ENCODE measurements around the gene ATL1.

- TF ChIP-seq, protein P1, sequence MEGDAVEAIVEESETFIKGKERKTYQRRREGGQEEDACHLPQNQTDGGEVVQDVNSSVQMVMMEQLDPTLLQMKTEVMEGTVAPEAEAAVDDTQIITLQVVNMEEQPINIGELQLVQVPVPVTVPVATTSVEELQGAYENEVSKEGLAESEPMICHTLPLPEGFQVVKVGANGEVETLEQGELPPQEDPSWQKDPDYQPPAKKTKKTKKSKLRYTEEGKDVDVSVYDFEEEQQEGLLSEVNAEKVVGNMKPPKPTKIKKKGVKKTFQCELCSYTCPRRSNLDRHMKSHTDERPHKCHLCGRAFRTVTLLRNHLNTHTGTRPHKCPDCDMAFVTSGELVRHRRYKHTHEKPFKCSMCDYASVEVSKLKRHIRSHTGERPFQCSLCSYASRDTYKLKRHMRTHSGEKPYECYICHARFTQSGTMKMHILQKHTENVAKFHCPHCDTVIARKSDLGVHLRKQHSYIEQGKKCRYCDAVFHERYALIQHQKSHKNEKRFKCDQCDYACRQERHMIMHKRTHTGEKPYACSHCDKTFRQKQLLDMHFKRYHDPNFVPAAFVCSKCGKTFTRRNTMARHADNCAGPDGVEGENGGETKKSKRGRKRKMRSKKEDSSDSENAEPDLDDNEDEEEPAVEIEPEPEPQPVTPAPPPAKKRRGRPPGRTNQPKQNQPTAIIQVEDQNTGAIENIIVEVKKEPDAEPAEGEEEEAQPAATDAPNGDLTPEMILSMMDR (conservative IDR thresholded peaks at IDR 0.05; ENCODE audit: low read length): no peak
- TF ChIP-seq EZH2phosphoT487 (IDR thresholded peaks at IDR 0.05; ENCODE audit: borderline replicate concordance): no peak
Measured at GRCh38 chr14:50569714-50570274, 9.8 kb downstream of the ATL1 start.
